HepG2 (cell line): ENCODE data around the gene TENM3. TPM values are rescaled to one million over a fixed set of nuclear protein-coding genes. Genes with fewer than 3 reads are reported as not detected.

ENCODE experiments used
- ATAC-seq: fragments of 200-7000 bp; cut with Tn5 transposase; 3 replicates; pipeline ENCODE4 v1.9.1; 2020; ENCODE audit warnings: mild to moderate bottlenecking, moderate library complexity
- BruUV-seq: library from RNA; stranded (reverse); fragments of 400-500 nt; replicated peaks from 2 replicates; lab custom pipeline; 2021; lab: Mats Ljungman, UMichigan
- CTCF ChIA-PET: fragments of 300-600 bp; formaldehyde crosslinking; extraction: SDS; loops from one replicate; lab custom pipeline; 2021; ENCODE audit warnings: low total read pairs, inconsistent platforms, low intra/inter-chr PET ratio; lab: Yijun Ruan, JAX
- POLR2A ChIA-PET: fragments of 350-600 bp; sonication (Branson Sonifier 250); formaldehyde crosslinking; loops from one replicate; lab custom pipeline; 2020; ENCODE audit warnings: antibody characterized with exemption, inconsistent platforms; lab: Yijun Ruan, JAX
- DNase-seq: peaks from one replicate; pipeline ENCODE4 v3.0.0-alpha.2; 2015; ENCODE audit warnings: low spot score
- FAIRE-seq: peaks from 3 replicates; lab custom pipeline; 2011; peaks lifted over from hg19 to GRCh38; lab: Jason Lieb, UNC
- H2AFZ ChIP-seq: one replicate; pipeline ENCODE4 v1.6.1; 2011; ENCODE audit warnings: low read length, inconsistent platforms
- H3K27ac ChIP-seq: fragments of 300-600 bp; 3 replicates; pipeline ENCODE4 v1.8.0; 2011; ENCODE audit warnings: mixed run types, mild to moderate bottlenecking, mixed read lengths, low read length, inconsistent platforms; ENCODE audit not compliant: insufficient read depth; ENCODE audit errors: extremely low read length
- H3K27me3 ChIP-seq, 2 experiments: fragments of 200-600 bp in 1 of 2; 2 replicates in 1 of 2; 3 replicates in 1 of 2; pipeline versions ENCODE4 v1.6.0 to v1.8.0; 2011; ENCODE audit warnings: low read length in 2 of 2, mild to moderate bottlenecking in 2 of 2, moderate library complexity in 2 of 2, inconsistent platforms in 1 of 2; ENCODE audit not compliant: insufficient read depth in 2 of 2, control insufficient read depth in 1 of 2
- H3K36me3 ChIP-seq, 2 experiments: fragments of 200-600 bp in 1 of 2; replicated peaks in 1 of 2; 2 replicates in 1 of 2; 3 replicates in 1 of 2; pipeline versions ENCODE4 v1.5.1 to v1.8.0; 2011; ENCODE audit warnings: low read length in 2 of 2, inconsistent platforms in 1 of 2; ENCODE audit not compliant: insufficient read depth in 2 of 2, control insufficient read depth in 1 of 2
- H3K4me1 ChIP-seq: 2 replicates; pipeline ENCODE4 v1.5.1; 2012; ENCODE audit warnings: low read length, inconsistent platforms; ENCODE audit not compliant: insufficient read depth
- H3K4me2 ChIP-seq: 2 replicates; pipeline ENCODE4 v1.6.0; 2011; ENCODE audit warnings: low read depth, low read length, inconsistent platforms
- H3K4me3 ChIP-seq, 3 experiments: fragments of 200-600 bp in 1 of 3; sonication (generic), shearing (Covaris generic) in 1 of 3; replicated peaks in 1 of 3; 2 replicates each; pipeline ENCODE4 v1.5.1; 2011 to 2016; ENCODE audit warnings: low read length in 3 of 3, inconsistent platforms in 2 of 3, low read depth in 2 of 3, mild to moderate bottlenecking in 2 of 3, control low read depth in 1 of 3, mixed read lengths in 1 of 3; ENCODE audit not compliant: insufficient read depth in 1 of 3
- H3K79me2 ChIP-seq: one replicate; pipeline ENCODE4 v1.6.1; 2011; ENCODE audit warnings: low read length, inconsistent platforms; ENCODE audit not compliant: insufficient read depth
- H3K9ac ChIP-seq: 2 replicates; pipeline ENCODE4 v1.6.0; 2011; ENCODE audit warnings: mild to moderate bottlenecking, low read depth, low read length, inconsistent platforms; ENCODE audit not compliant: insufficient read depth
- H3K9me3 ChIP-seq: 2 replicates; pipeline ENCODE4 v1.5.1; 2012; ENCODE audit warnings: mild to moderate bottlenecking, low read length
- H4K20me1 ChIP-seq: 2 replicates; pipeline ENCODE4 v1.6.0; 2011; ENCODE audit warnings: inconsistent platforms, mild to moderate bottlenecking, low read length, moderate library complexity; ENCODE audit not compliant: insufficient read depth
- BRD4 ChIP-seq: sonication (generic); formaldehyde crosslinking; IDR thresholded peaks from 2 replicates; pipeline ENCODE4 v1.4.0; 2020; ENCODE audit warnings: missing genetic modification reagents
- NFKBIZ ChIP-seq: IDR thresholded peaks from 2 replicates; pipeline ENCODE4 v1.6.1; 2018; ENCODE audit warnings: missing genetic modification reagents, missing compliant biosample characterization
- NRL ChIP-seq: sonication (generic); formaldehyde crosslinking; IDR thresholded peaks from 2 replicates; pipeline ENCODE4 v1.5.0; 2020; ENCODE audit warnings: missing genetic modification reagents, mild to moderate bottlenecking, moderate library complexity, borderline replicate concordance
- PHF5A ChIP-seq: IDR thresholded peaks from one replicate; pipeline ENCODE4 v1.6.1; 2018; ENCODE audit warnings: low read depth, missing genetic modification reagents; ENCODE audit not compliant: unreplicated experiment
- RELA ChIP-seq: sonication (generic); formaldehyde crosslinking; IDR thresholded peaks from 2 replicates; pipeline ENCODE4 v1.4.0; 2020; ENCODE audit warnings: missing genetic modification reagents
- WGBS: methylation state at CpG from one replicate; pipeline ENCODE4 v1.1.6; 2017; ENCODE audit warnings: low lambda C conversion rate; 5-methylcytosine and 5-hydroxymethylcytosine counted together
- in situ Hi-C: cut with HindIII; loops from 2 replicates; pipeline ENCODE4 v1.10.0; 2017; ENCODE audit warnings: low pct_unique_long_range_greater_than_20kb; ENCODE audit not compliant: extremely low pct_ligation_motif_present
- intact Hi-C: fragments of 100-400 bp; cut with micrococcal nuclease; formaldehyde crosslinking; loops from one replicate; pipeline ENCODE4 v1.10.0; 2022; ENCODE audit not compliant: unreplicated experiment
- polyA plus RNA-seq, 8 experiments: library from polyadenylated mRNA; depleted of rRNA in 3 of 8; stranded (reverse) in 7 of 8; unstranded in 1 of 8; fragments of >200 nt; fragmentation: Illumina TruSeq in 4 of 8; extraction: Trizol in 4 of 8; gene quantifications; 2 replicates each; pipeline versions ENCODE4 v1.2.1 to v1.2.3, GENCODE V29; 2011 to 2016; ENCODE audit warnings: low read depth in 4 of 8, missing spikeins in 1 of 8, mixed read lengths in 1 of 8; ENCODE audit not compliant: insufficient read depth in 1 of 8
- total RNA-seq, 5 experiments: library from RNA; depleted of rRNA; stranded (reverse); fragments of >200 nt; fragmentation: Illumina TruSeq; extraction: Trizol; gene quantifications; 2 replicates each; pipeline ENCODE4 v1.2.3, GENCODE V29; 2016; ENCODE audit warnings: low read depth in 1 of 5
- TF ChIP-seq, protein P1 (sequence below): sonication (generic); formaldehyde crosslinking; conservative IDR thresholded peaks from 2 replicates; pipeline ENCODE4 v1.4.0; 2020; ENCODE audit warnings: missing genetic modification reagents
- TF ChIP-seq, protein P2 (sequence below): sonication (generic); formaldehyde crosslinking; IDR thresholded peaks from 2 replicates; pipeline ENCODE4 v1.4.0; 2020; ENCODE audit warnings: mild to moderate bottlenecking, missing genetic modification reagents
- TF ChIP-seq, protein P3 (sequence below): sonication (generic); formaldehyde crosslinking; IDR thresholded peaks from 2 replicates; pipeline ENCODE4 v1.4.0; 2020; ENCODE audit warnings: low read depth, mild to moderate bottlenecking, missing genetic modification reagents
- TF ChIP-seq, protein P4 (sequence below): IDR thresholded peaks from 2 replicates; pipeline ENCODE4 v1.6.1; 2016; ENCODE audit warnings: mild to moderate bottlenecking, missing biosample characterization, missing genetic modification reagents
- TF ChIP-seq, protein P5 (sequence below): sonication (generic); formaldehyde crosslinking; IDR thresholded peaks from 2 replicates; pipeline ENCODE4 v1.4.0; 2020; ENCODE audit warnings: missing genetic modification reagents

TENM3 gene
- total and polyA plus RNA-seq, 2 of the 13 experiments (the other 11 are each of a cell fraction or from before 2014, with no cell fraction given) = 0.04 TPM; not detected in 1

DNA sequence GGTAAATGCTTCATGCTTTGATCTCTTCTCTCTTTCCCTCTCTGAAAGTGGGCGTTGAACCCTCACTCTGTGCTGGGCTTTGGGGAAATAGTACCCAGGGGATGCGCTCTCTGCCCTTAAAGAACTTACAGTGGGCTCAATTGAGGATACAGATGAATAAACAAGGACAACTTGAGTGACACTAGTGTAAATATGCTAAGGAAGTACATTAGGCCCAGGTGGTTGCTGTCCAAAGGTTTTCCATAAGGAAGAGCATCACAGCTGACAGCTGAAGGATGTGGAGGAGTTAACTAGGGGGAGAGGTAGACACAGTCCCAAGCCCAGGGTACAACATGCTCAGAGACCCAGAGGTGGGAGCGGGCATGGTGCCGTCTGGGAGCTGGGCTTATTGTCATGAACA is 49.4 kb downstream of the TENM3 start:
- no peaks in the 10 kb centered on the region for H3K36me3 ChIP-seq
- BruUV-seq = no TSS peak
- H2AFZ ChIP-seq = no peak overlapping the region
- no peaks in the 10 kb centered on the region for H3K79me2 ChIP-seq
- POLR2A ChIA-PET = no interaction called here
- ATAC-seq = no peak
- intact Hi-C loops = no loop called here
- CTCF ChIA-PET = no interaction called here
- H3K27me3 ChIP-seq = no peaks in the 10 kb centered on the region; a peak in 1 of 5 replicates
- no peak overlapping the region for H3K27ac ChIP-seq
- no peaks in the 10 kb centered on the region for H3K9me3 ChIP-seq
- no peak for FAIRE-seq
- H4K20me1 ChIP-seq = no peaks in the 10 kb centered on the region
- in situ Hi-C loops = no loop called here
- no peaks in the 10 kb centered on the region for H3K4me1 ChIP-seq
- TF ChIP-seq BRD4 (no peak), PHF5A (CRISPR knock-in tag) (no peak), NRL (no peak), RELA (no peak), NFKBIZ (CRISPR knock-in tag) (no peak)
- TF ChIP-seq, protein P1, sequence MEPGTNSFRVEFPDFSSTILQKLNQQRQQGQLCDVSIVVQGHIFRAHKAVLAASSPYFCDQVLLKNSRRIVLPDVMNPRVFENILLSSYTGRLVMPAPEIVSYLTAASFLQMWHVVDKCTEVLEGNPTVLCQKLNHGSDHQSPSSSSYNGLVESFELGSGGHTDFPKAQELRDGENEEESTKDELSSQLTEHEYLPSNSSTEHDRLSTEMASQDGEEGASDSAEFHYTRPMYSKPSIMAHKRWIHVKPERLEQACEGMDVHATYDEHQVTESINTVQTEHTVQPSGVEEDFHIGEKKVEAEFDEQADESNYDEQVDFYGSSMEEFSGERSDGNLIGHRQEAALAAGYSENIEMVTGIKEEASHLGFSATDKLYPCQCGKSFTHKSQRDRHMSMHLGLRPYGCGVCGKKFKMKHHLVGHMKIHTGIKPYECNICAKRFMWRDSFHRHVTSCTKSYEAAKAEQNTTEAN = no peak
- TF ChIP-seq, protein P2, sequence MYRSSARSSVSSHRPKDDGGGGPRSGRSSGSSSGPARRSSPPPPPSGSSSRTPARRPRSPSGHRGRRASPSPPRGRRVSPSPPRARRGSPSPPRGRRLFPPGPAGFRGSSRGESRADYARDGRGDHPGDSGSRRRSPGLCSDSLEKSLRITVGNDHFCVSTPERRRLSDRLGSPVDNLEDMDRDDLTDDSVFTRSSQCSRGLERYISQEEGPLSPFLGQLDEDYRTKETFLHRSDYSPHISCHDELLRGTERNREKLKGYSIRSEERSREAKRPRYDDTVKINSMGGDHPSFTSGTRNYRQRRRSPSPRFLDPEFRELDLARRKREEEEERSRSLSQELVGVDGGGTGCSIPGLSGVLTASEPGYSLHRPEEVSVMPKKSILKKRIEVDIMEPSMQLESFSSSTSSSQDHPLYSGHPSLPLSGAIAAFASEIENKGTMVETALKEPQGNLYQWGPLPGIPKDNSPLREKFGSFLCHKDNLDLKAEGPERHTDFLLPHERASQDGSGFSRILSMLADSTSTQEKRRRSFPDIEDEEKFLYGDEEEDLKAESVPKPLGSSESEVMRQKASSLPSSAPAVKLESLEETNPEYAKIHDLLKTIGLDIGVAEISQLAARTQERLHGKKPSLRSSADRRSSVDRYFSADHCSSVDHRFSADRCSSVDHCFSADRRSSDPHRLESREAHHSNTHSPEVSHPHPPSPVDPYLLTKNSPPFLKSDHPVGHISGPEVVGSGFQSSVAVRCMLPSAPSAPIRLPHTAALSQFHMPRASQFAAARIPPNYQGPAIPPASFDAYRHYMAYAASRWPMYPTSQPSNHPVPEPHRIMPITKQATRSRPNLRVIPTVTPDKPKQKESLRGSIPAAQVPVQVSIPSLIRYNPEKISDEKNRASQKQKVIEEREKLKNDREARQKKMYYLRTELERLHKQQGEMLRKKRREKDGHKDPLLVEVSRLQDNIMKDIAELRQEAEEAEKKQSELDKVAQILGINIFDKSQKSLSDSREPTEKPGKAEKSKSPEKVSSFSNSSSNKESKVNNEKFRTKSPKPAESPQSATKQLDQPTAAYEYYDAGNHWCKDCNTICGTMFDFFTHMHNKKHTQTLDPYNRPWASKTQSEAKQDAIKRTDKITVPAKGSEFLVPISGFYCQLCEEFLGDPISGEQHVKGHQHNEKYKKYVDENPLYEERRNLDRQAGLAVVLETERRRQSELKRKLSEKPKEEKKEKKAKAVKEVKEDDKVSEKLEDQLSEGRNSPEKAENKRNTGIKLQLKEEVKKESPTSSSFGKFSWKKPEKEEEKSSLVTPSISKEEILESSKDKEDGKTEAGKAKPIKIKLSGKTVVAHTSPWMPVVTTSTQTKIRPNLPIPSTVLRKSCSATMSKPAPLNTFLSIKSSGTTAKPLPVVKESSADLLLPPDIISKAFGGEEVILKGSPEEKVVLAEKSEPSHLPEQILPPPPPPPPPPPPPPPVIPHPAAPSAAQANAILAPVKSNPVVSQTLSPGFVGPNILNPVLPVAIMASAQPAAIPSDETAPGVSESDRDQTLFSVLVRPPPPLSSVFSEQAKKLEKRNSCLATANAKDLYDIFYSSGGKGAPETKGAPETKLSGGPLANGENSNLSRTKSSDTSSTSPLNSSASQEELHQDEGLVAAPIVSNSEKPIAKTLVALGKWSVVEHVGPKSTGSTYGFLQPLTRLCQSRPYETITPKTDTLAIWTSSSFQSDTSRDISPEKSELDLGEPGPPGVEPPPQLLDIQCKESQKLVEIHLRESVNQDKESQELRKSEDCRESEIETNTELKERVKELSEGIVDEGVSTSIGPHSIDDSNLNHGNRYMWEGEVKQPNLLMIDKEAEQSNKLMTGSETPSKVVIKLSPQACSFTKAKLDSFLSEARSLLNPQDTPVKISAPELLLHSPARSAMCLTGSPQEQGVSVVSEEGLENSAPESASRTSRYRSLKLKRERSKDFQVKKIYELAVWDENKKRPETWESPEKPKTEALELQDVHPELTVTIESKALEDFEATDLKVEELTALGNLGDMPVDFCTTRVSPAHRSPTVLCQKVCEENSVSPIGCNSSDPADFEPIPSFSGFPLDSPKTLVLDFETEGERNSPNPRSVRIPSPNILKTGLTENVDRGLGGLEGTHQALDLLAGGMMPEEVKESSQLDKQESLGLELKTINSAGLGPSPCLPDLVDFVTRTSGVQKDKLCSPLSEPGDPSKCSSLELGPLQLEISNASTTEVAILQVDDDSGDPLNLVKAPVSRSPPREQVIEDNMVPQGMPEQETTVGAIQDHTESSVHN (CRISPR knock-in tag) = no peak
- TF ChIP-seq, protein P3, sequence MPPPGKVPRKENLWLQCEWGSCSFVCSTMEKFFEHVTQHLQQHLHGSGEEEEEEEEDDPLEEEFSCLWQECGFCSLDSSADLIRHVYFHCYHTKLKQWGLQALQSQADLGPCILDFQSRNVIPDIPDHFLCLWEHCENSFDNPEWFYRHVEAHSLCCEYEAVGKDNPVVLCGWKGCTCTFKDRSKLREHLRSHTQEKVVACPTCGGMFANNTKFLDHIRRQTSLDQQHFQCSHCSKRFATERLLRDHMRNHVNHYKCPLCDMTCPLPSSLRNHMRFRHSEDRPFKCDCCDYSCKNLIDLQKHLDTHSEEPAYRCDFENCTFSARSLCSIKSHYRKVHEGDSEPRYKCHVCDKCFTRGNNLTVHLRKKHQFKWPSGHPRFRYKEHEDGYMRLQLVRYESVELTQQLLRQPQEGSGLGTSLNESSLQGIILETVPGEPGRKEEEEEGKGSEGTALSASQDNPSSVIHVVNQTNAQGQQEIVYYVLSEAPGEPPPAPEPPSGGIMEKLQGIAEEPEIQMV (CRISPR knock-in tag) = no peak
- TF ChIP-seq, protein P4, sequence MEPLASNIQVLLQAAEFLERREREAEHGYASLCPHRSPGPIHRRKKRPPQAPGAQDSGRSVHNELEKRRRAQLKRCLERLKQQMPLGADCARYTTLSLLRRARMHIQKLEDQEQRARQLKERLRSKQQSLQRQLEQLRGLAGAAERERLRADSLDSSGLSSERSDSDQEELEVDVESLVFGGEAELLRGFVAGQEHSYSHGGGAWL (CRISPR knock-in tag) = no peak
- TF ChIP-seq, protein P5, sequence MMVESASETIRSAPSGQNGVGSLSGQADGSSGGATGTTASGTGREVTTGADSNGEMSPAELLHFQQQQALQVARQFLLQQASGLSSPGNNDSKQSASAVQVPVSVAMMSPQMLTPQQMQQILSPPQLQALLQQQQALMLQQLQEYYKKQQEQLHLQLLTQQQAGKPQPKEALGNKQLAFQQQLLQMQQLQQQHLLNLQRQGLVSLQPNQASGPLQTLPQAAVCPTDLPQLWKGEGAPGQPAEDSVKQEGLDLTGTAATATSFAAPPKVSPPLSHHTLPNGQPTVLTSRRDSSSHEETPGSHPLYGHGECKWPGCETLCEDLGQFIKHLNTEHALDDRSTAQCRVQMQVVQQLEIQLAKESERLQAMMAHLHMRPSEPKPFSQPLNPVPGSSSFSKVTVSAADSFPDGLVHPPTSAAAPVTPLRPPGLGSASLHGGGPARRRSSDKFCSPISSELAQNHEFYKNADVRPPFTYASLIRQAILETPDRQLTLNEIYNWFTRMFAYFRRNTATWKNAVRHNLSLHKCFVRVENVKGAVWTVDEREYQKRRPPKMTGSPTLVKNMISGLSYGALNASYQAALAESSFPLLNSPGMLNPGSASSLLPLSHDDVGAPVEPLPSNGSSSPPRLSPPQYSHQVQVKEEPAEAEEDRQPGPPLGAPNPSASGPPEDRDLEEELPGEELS = no peak
- H3K4me2 ChIP-seq = no peak overlapping the region
- DNase-seq = no peak
- H3K9ac ChIP-seq = no peak overlapping the region
- 25% methylated on average over 4 of the region's 4 CpGs for WGBS
- no peak overlapping the region for H3K4me3 ChIP-seq
